HK-2 (cell line): ENCODE measurements around the gene ZNF853.
"Not testable (repeated sequence)": the region's sequence is repeated elsewhere in the genome, so short reads cannot be mapped to it uniquely, and the experiment has no call there.

ENCODE experiments used
- DNase-seq: peaks from one replicate; pipeline ENCODE4 v3.0.0-alpha.2; 2018; ENCODE audit not compliant: unreplicated experiment

The ZNF853 gene

GRCh38 chr7:6652446-6653011 lies 37.1 kb downstream of the ZNF853 start:
- no peak for DNase-seq

- no peak for DNase-seq
These were observed 37.9 kb downstream of the ZNF853 start for GRCh38 chr7:6653071-6654003.

GRCh38 chr7:6654113-6654841 lies 38.9 kb downstream of the ZNF853 start:
- DNase-seq: no peak

GRCh38 chr7:6654842-6655610 lies 39.6 kb downstream of the ZNF853 start:
- DNase-seq: no peak

- no peak for DNase-seq
These were observed 40.4 kb downstream of the ZNF853 start for GRCh38 chr7:6655636-6656385.

GRCh38 chr7:6656413-6656812 lies 41.0 kb downstream of the ZNF853 start:
- DNase-seq: no peak

- no peak for DNase-seq
These were observed 43.4 kb downstream of the ZNF853 start for GRCh38 chr7:6658618-6659345.

GRCh38 chr7:6670851-6671250 lies 55.4 kb downstream of the ZNF853 start:
- not testable (repeated sequence) for DNase-seq
